K562 (cell line): Measurements from ENCODE around the gene RGL2. TPM values are rescaled to one million over a fixed set of nuclear protein-coding genes. Genes with fewer than 3 reads are reported as not detected.

Source experiments
- IRF2 ChIP-seq: sonication (generic); formaldehyde crosslinking; IDR thresholded peaks from 2 replicates; pipeline ENCODE4 v1.8.1; 2022; ENCODE audit warnings: mild to moderate bottlenecking, missing genetic modification reagents
- MECOM ChIP-seq: fragments of 250-450 bp; sonication (Bioruptor Pico); IDR thresholded peaks from 2 replicates; pipeline ENCODE4 v1.8.0; 2022; ENCODE audit warnings: inconsistent platforms
- PRDM10 ChIP-seq: fragments of 450-650 bp; IDR thresholded peaks from 2 replicates; pipeline ENCODE4 v1.6.1; 2018; ENCODE audit not compliant: partially characterized antibody
- PURB ChIP-seq: sonication (generic); formaldehyde crosslinking; IDR thresholded peaks from 2 replicates; pipeline ENCODE4 v1.9.0; 2021; ENCODE audit warnings: low read depth, mild to moderate bottlenecking, missing genetic modification reagents
- RERE ChIP-seq: sonication (generic); formaldehyde crosslinking; IDR thresholded peaks from 2 replicates; pipeline ENCODE4 v1.8.0; 2023; ENCODE audit warnings: missing genetic modification reagents, mild to moderate bottlenecking, borderline replicate concordance
- SIN3A ChIP-seq, 2 experiments: fragments of 150-350 bp in 1 of 2; IDR thresholded peaks; 2 replicates each; pipeline ENCODE4 v1.6.1; 2011 to 2016; ENCODE audit warnings: borderline replicate concordance in 2 of 2, low read depth in 2 of 2, low read length in 2 of 2, mild to moderate bottlenecking in 2 of 2, moderate library complexity in 2 of 2; ENCODE audit not compliant: control insufficient read depth in 1 of 2
- ZBTB2 ChIP-seq: fragments of 450-650 bp; IDR thresholded peaks from 2 replicates; pipeline ENCODE4 v1.6.1; 2016; ENCODE audit warnings: antibody characterized with exemption
- polyA plus RNA-seq, 8 experiments: library from polyadenylated mRNA; depleted of rRNA in 4 of 8; stranded (reverse) in 5 of 8; unstranded in 3 of 8; fragments of >200 nt; fragmentation: Nextera tagmentation in 2 of 8; fragmentation: Illumina TruSeq in 1 of 8; extraction: Ambion mirVana in 2 of 8; extraction: Trizol in 1 of 8; gene quantifications; 2 replicates each; pipeline versions ENCODE4 v1.2.1 to v1.2.3, GENCODE V29; 2011 to 2014; ENCODE audit warnings: inconsistent platforms in 1 of 8, missing spikeins in 1 of 8
- total RNA-seq, 7 experiments: library from RNA; depleted of rRNA in 6 of 7; stranded (reverse); fragments of >200 nt in 6 of 7; fragmentation: Illumina TruSeq in 2 of 7; extraction: Trizol in 2 of 7; gene quantifications; 2 replicates each; pipeline versions ENCODE4 v1.2.1 to v1.2.3, GENCODE V29; 2011 to 2021; ENCODE audit warnings: low replicate concordance in 1 of 7
- TF ChIP-seq, protein P1 (sequence below), 3 experiments: fragments of 200-800 bp in 1 of 3; fragments of 250-450 bp in 1 of 3; fragments of 450-650 bp in 1 of 3; sonication (Bioruptor Pico) in 1 of 3; sonication (Bioruptor generic) in 1 of 3; formaldehyde crosslinking in 1 of 3; IDR thresholded peaks; 2 replicates each; pipeline versions ENCODE4 v1.6.1 to v1.8.0; 2016 to 2022; ENCODE audit warnings: mild to moderate bottlenecking in 2 of 3, missing genetic modification characterization in 2 of 3, missing compliant biosample characterization in 1 of 3, moderate library complexity in 1 of 3
- TF ChIP-seq, protein P2 (sequence below): fragments of 450-650 bp; IDR thresholded peaks from 2 replicates; pipeline ENCODE4 v1.6.1; 2016

The RGL2 gene
- total and polyA plus RNA-seq, 9 of the 15 experiments (the other 6 are each of a cell fraction or from before 2014, with no cell fraction given), result 1.8 to 57.1 (median 19.5) TPM

GRCh38 chr6:33276864-33277662 is 21.7 kb downstream of the RGL2 start, which contains the start of gene B3GALT4 (continued):
- TF ChIP-seq RERE (CRISPR knock-in tag), result 0 out of 2 replicates have a peak, but pooled peaks have one; percentile 85
- TF ChIP-seq PURB, result no peak
- TF ChIP-seq ZBTB2, result no peak
- TF ChIP-seq, protein P1, sequence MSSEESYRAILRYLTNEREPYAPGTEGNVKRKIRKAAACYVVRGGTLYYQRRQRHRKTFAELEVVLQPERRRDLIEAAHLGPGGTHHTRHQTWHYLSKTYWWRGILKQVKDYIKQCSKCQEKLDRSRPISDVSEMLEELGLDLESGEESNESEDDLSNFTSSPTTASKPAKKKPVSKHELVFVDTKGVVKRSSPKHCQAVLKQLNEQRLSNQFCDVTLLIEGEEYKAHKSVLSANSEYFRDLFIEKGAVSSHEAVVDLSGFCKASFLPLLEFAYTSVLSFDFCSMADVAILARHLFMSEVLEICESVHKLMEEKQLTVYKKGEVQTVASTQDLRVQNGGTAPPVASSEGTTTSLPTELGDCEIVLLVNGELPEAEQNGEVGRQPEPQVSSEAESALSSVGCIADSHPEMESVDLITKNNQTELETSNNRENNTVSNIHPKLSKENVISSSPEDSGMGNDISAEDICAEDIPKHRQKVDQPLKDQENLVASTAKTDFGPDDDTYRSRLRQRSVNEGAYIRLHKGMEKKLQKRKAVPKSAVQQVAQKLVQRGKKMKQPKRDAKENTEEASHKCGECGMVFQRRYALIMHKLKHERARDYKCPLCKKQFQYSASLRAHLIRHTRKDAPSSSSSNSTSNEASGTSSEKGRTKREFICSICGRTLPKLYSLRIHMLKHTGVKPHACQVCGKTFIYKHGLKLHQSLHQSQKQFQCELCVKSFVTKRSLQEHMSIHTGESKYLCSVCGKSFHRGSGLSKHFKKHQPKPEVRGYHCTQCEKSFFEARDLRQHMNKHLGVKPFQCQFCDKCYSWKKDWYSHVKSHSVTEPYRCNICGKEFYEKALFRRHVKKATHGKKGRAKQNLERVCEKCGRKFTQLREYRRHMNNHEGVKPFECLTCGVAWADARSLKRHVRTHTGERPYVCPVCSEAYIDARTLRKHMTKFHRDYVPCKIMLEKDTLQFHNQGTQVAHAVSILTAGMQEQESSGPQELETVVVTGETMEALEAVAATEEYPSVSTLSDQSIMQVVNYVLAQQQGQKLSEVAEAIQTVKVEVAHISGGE (CRISPR knock-in tag; IDR thresholded peaks at IDR 0.05), result peak in 2 of 3 experiments; percentile 84 to 95; a peak in 5 of 6 replicates
- peak; percentile 66 to 98; a peak in 3 of 4 replicates for TF ChIP-seq SIN3A (IDR thresholded peaks at IDR 0.05; ENCODE audit: borderline replicate concordance in 2 of 2, control insufficient read depth in 1 of 2, low read depth in 2 of 2, low read length in 2 of 2)
- TF ChIP-seq, protein P2, sequence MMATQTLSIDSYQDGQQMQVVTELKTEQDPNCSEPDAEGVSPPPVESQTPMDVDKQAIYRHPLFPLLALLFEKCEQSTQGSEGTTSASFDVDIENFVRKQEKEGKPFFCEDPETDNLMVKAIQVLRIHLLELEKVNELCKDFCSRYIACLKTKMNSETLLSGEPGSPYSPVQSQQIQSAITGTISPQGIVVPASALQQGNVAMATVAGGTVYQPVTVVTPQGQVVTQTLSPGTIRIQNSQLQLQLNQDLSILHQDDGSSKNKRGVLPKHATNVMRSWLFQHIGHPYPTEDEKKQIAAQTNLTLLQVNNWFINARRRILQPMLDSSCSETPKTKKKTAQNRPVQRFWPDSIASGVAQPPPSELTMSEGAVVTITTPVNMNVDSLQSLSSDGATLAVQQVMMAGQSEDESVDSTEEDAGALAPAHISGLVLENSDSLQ, result no peak
- TF ChIP-seq IRF2 (CRISPR knock-in tag), result no peak
- TF ChIP-seq MECOM, result no peak
- peak; percentile 50 for TF ChIP-seq PRDM10
